ENCODE data around the gene NLRP1. TPM values are rescaled to one million over a fixed set of nuclear protein-coding genes. Genes with fewer than 3 reads are reported as not detected.

NLRP1 gene
- total and polyA plus RNA-seq, 5 donors from 2014 or later = 25.5 to 279 (median 32.8) TPM

- H3K36me3 Mint-ChIP-seq = no peaks in the 10 kb centered on the region
- H3K9me3 ChIP-seq (ENCODE audit: control insufficient read depth in 2 of 2, low read length in 2 of 2) = no peaks in the 10 kb centered on the region
- no peak overlapping the region for H3K4me3 ChIP-seq (ENCODE audit: low read depth, low read length)
- peaks cover 10% of the 10 kb centered on the region for H3K27me3 ChIP-seq (ENCODE audit: control insufficient read depth, insufficient read depth, low read length)
- no peak for DNase-seq
- no peak overlapping the region for H3K27ac Mint-ChIP-seq
- H3K4me1 Mint-ChIP-seq = no peaks in the 10 kb centered on the region
- no peaks in the 10 kb centered on the region for H3K36me3 ChIP-seq (ENCODE audit: control insufficient read depth, insufficient read depth, low read length)
- H3K9me3 Mint-ChIP-seq = no peaks in the 10 kb centered on the region
- H3K4me3 Mint-ChIP-seq = no peak overlapping the region
- H3K27me3 Mint-ChIP-seq = peaks cover 52% of the 10 kb centered on the region
- no peaks in the 10 kb centered on the region for H3K4me1 ChIP-seq (ENCODE audit: control insufficient read depth, insufficient read depth, low read length, poor library complexity, severe bottlenecking)
- no peak overlapping the region for H3K27ac ChIP-seq (ENCODE audit: insufficient read depth, low read length, poor library complexity, severe bottlenecking)
- ATAC-seq (ENCODE audit: low read depth in 2 of 2) = no peak
These were observed 15.7 kb upstream of the NLRP1 start for GRCh38 chr17:5600041-5600440.

- H3K27ac Mint-ChIP-seq = no peak overlapping the region
- no peak overlapping the region for H3K4me3 Mint-ChIP-seq
- Histone ChIP-seq H3K9me3 (ENCODE audit: control insufficient read depth in 2 of 2, low read length in 2 of 2) (no peaks in the 10 kb centered on the region), H3K4me1 (ENCODE audit: control insufficient read depth, insufficient read depth, low read length, poor library complexity, severe bottlenecking) (no peaks in the 10 kb centered on the region), H3K4me3 (ENCODE audit: low read depth, low read length) (no peak overlapping the region), H3K36me3 (ENCODE audit: control insufficient read depth, insufficient read depth, low read length) (no peaks in the 10 kb centered on the region), H3K27me3 (ENCODE audit: control insufficient read depth, insufficient read depth, low read length) (peaks cover 10% of the 10 kb centered on the region), H3K27ac (ENCODE audit: insufficient read depth, low read length, poor library complexity, severe bottlenecking) (no peak overlapping the region)
- DNase-seq (no peak), ATAC-seq (ENCODE audit: low read depth in 2 of 2) (no peak)
- no peaks in the 10 kb centered on the region for H3K9me3 Mint-ChIP-seq
- H3K36me3 Mint-ChIP-seq = no peaks in the 10 kb centered on the region
- peaks cover 54% of the 10 kb centered on the region for H3K27me3 Mint-ChIP-seq
- no peaks in the 10 kb centered on the region for H3K4me1 Mint-ChIP-seq
These were observed 14.1 kb upstream of the NLRP1 start for GRCh38 chr17:5598457-5598856.

GRCh38 chr17:5596421-5596820 is 12.1 kb upstream of the NLRP1 start:
- no peaks in the 10 kb centered on the region for H3K9me3 ChIP-seq (ENCODE audit: control insufficient read depth in 2 of 2, low read length in 2 of 2)
- peaks cover 0 to 5% (median 0%) of the 10 kb centered on the region in 4 donors for H3K4me1 Mint-ChIP-seq
- no peaks in the 10 kb centered on the region for H3K36me3 Mint-ChIP-seq

GRCh38 chr17:5595831-5596230 is 11.5 kb upstream of the NLRP1 start:
- Mint-ChIP-seq H3K27ac (no peak overlapping the region), H3K4me1 (peaks cover 0 to 5% (median 0%) of the 10 kb centered on the region in 4 donors), H3K9me3 (no peaks in the 10 kb centered on the region), H3K4me3 (no peak overlapping the region), H3K27me3 (peaks cover 40% of the 10 kb centered on the region), H3K36me3 (no peaks in the 10 kb centered on the region)
- DNase-seq = no peak
- no peaks in the 10 kb centered on the region for H3K9me3 ChIP-seq (ENCODE audit: control insufficient read depth in 2 of 2, low read length in 2 of 2)
- H3K4me1 ChIP-seq (ENCODE audit: control insufficient read depth, insufficient read depth, low read length, poor library complexity, severe bottlenecking) = no peaks in the 10 kb centered on the region
- H3K36me3 ChIP-seq (ENCODE audit: control insufficient read depth, insufficient read depth, low read length) = no peaks in the 10 kb centered on the region
- H3K4me3 ChIP-seq (ENCODE audit: low read depth, low read length) = no peak overlapping the region
- no peak overlapping the region for H3K27ac ChIP-seq (ENCODE audit: insufficient read depth, low read length, poor library complexity, severe bottlenecking)
- peaks cover 8% of the 10 kb centered on the region for H3K27me3 ChIP-seq (ENCODE audit: control insufficient read depth, insufficient read depth, low read length)
- no peak for ATAC-seq (ENCODE audit: low read depth in 2 of 2)

More at GRCh38 chr17:5596421-5596820, 12.1 kb upstream of the NLRP1 start:
- Mint-ChIP-seq H3K27me3 (peaks cover 44% of the 10 kb centered on the region), H3K4me3 (no peak overlapping the region), H3K9me3 (no peaks in the 10 kb centered on the region), H3K27ac (no peak overlapping the region)
- no peaks in the 10 kb centered on the region for H3K4me1 ChIP-seq (ENCODE audit: control insufficient read depth, insufficient read depth, low read length, poor library complexity, severe bottlenecking)
- DNase-seq (no peak), ATAC-seq (ENCODE audit: low read depth in 2 of 2) (no peak)
- peaks cover 10% of the 10 kb centered on the region for H3K27me3 ChIP-seq (ENCODE audit: control insufficient read depth, insufficient read depth, low read length)
- H3K4me3 ChIP-seq (ENCODE audit: low read depth, low read length) = no peak overlapping the region
- no peak overlapping the region for H3K27ac ChIP-seq (ENCODE audit: insufficient read depth, low read length, poor library complexity, severe bottlenecking)
- no peaks in the 10 kb centered on the region for H3K36me3 ChIP-seq (ENCODE audit: control insufficient read depth, insufficient read depth, low read length)

- H3K36me3 Mint-ChIP-seq = no peaks in the 10 kb centered on the region
- peaks cover 4% of the 10 kb centered on the region for H3K27me3 ChIP-seq (ENCODE audit: control insufficient read depth, insufficient read depth, low read length)
- peaks cover under 1% of the 10 kb centered on the region for H3K4me1 ChIP-seq (ENCODE audit: control insufficient read depth, insufficient read depth, low read length, poor library complexity, severe bottlenecking)
- H3K9me3 ChIP-seq (ENCODE audit: control insufficient read depth in 2 of 2, low read length in 2 of 2) = no peaks in the 10 kb centered on the region
- H3K27ac Mint-ChIP-seq = no peak overlapping the region
- no peak overlapping the region for H3K27ac ChIP-seq (ENCODE audit: insufficient read depth, low read length, poor library complexity, severe bottlenecking)
- peaks cover 23% of the 10 kb centered on the region for H3K27me3 Mint-ChIP-seq
- H3K4me1 Mint-ChIP-seq = peaks cover under 1 to 7% (median 3%) of the 10 kb centered on the region in 4 donors
- H3K36me3 ChIP-seq (ENCODE audit: control insufficient read depth, insufficient read depth, low read length) = no peaks in the 10 kb centered on the region
- H3K4me3 Mint-ChIP-seq = peak overlapping the region in 1 of 4 donors; percentile 34
- ATAC-seq (ENCODE audit: low read depth in 2 of 2) (no peak), DNase-seq (peak in 2 of 3 donors; percentile 44 to 55)
- no peak overlapping the region for H3K4me3 ChIP-seq (ENCODE audit: low read depth, low read length)
- H3K9me3 Mint-ChIP-seq = no peaks in the 10 kb centered on the region
These were observed 8.1 kb upstream of the NLRP1 start for GRCh38 chr17:5592382-5592781.

GRCh38 chr17:5591966-5592365 is 7.7 kb upstream of the NLRP1 start:
- ATAC-seq (ENCODE audit: low read depth in 2 of 2) (no peak), DNase-seq (no peak)
- Mint-ChIP-seq H3K27ac (no peak overlapping the region), H3K27me3 (peaks cover 21% of the 10 kb centered on the region), H3K4me1 (peaks cover 5 to 10% (median 7%) of the 10 kb centered on the region in 4 donors), H3K4me3 (peak overlapping the region in 1 of 4 donors; percentile 34), H3K36me3 (no peaks in the 10 kb centered on the region), H3K9me3 (no peaks in the 10 kb centered on the region)
- peaks cover 5% of the 10 kb centered on the region for H3K4me1 ChIP-seq (ENCODE audit: control insufficient read depth, insufficient read depth, low read length, poor library complexity, severe bottlenecking)
- no peaks in the 10 kb centered on the region for H3K36me3 ChIP-seq (ENCODE audit: control insufficient read depth, insufficient read depth, low read length)
- no peak overlapping the region for H3K4me3 ChIP-seq (ENCODE audit: low read depth, low read length)
- no peak overlapping the region for H3K27ac ChIP-seq (ENCODE audit: insufficient read depth, low read length, poor library complexity, severe bottlenecking)
- peaks cover 4% of the 10 kb centered on the region for H3K27me3 ChIP-seq (ENCODE audit: control insufficient read depth, insufficient read depth, low read length)
- no peaks in the 10 kb centered on the region for H3K9me3 ChIP-seq (ENCODE audit: control insufficient read depth in 2 of 2, low read length in 2 of 2)

- peaks cover 27% of the 10 kb centered on the region for H3K4me1 ChIP-seq (ENCODE audit: control insufficient read depth, insufficient read depth, low read length, poor library complexity, severe bottlenecking)
- H3K27me3 ChIP-seq (ENCODE audit: control insufficient read depth, insufficient read depth, low read length) = no peaks in the 10 kb centered on the region
- no peaks in the 10 kb centered on the region for H3K36me3 ChIP-seq (ENCODE audit: control insufficient read depth, insufficient read depth, low read length)
- H3K27ac Mint-ChIP-seq = peak overlapping the region in 1 of 3 donors; percentile 87
- peaks cover 10 to 36% (median 21%) of the 10 kb centered on the region in 4 donors for H3K4me1 Mint-ChIP-seq
- no peaks in the 10 kb centered on the region for H3K9me3 ChIP-seq (ENCODE audit: control insufficient read depth in 2 of 2, low read length in 2 of 2)
- DNase-seq = no peak
- H3K9me3 Mint-ChIP-seq = no peaks in the 10 kb centered on the region
- no peak overlapping the region for H3K27ac ChIP-seq (ENCODE audit: insufficient read depth, low read length, poor library complexity, severe bottlenecking)
- peak overlapping the region in 1 of 4 donors; percentile 9 for H3K4me3 Mint-ChIP-seq
- H3K36me3 Mint-ChIP-seq = no peaks in the 10 kb centered on the region
- peaks cover 7% of the 10 kb centered on the region for H3K27me3 Mint-ChIP-seq
- no peak overlapping the region for H3K4me3 ChIP-seq (ENCODE audit: low read depth, low read length)
- ATAC-seq (ENCODE audit: low read depth in 2 of 2) = no peak
These were observed 4.3 kb upstream of the NLRP1 start for GRCh38 chr17:5588584-5588983.

GRCh38 chr17:5587438-5588032 is 3.2 kb upstream of the NLRP1 start:
- peaks cover 10 to 43% (median 28%) of the 10 kb centered on the region in 4 donors for H3K4me1 Mint-ChIP-seq

More at GRCh38 chr17:5587438-5588032, 3.2 kb upstream of the NLRP1 start:
- no peaks in the 10 kb centered on the region for H3K9me3 Mint-ChIP-seq
- DNase-seq (peak; percentile 50 to 83 (median 81)), ATAC-seq (ENCODE audit: low read depth in 2 of 2) (no peak)
- no peaks in the 10 kb centered on the region for H3K9me3 ChIP-seq (ENCODE audit: control insufficient read depth in 2 of 2, low read length in 2 of 2)
- peak overlapping the region; percentile 62 to 89 (median 78) for H3K4me3 Mint-ChIP-seq
- H3K4me3 ChIP-seq (ENCODE audit: low read depth, low read length) = no peak overlapping the region
- H3K36me3 Mint-ChIP-seq = peaks cover 6% of the 10 kb centered on the region
- peak overlapping the region; percentile 85 to 99 (median 99) for H3K27ac Mint-ChIP-seq
- H3K27me3 Mint-ChIP-seq = peaks cover 5% of the 10 kb centered on the region
- H3K27ac ChIP-seq (ENCODE audit: insufficient read depth, low read length, poor library complexity, severe bottlenecking) = no peak overlapping the region
- no peaks in the 10 kb centered on the region for H3K36me3 ChIP-seq (ENCODE audit: control insufficient read depth, insufficient read depth, low read length)
- H3K27me3 ChIP-seq (ENCODE audit: control insufficient read depth, insufficient read depth, low read length) = no peaks in the 10 kb centered on the region
- H3K4me1 ChIP-seq (ENCODE audit: control insufficient read depth, insufficient read depth, low read length, poor library complexity, severe bottlenecking) = peaks cover 37% of the 10 kb centered on the region
